Endothelial cell of umbilical vein (primary cell): ENCODE data around the gene MAT2B.

ENCODE experiments used
- CTCF ChIP-seq, 2 donors: IDR thresholded peaks; 1 replicate in 1 of 2; 2 replicates in 1 of 2; pipeline ENCODE4 v1.5.1; 2011; ENCODE audit warnings: low read length in 2 of 2, mild to moderate bottlenecking in 2 of 2, moderate library complexity in 2 of 2, control low read depth in 1 of 2, inconsistent platforms in 1 of 2, low read depth in 1 of 2; ENCODE audit not compliant: insufficient read depth in 1 of 2; ENCODE audit errors: extremely low read depth in 1 of 2
- EZH2 ChIP-seq: IDR thresholded peaks from 2 replicates; pipeline ENCODE4 v1.6.1; 2012; ENCODE audit warnings: borderline replicate concordance, low read depth, mild to moderate bottlenecking, moderate library complexity, low read length, inconsistent platforms; ENCODE audit not compliant: severe bottlenecking
- MAX ChIP-seq: IDR thresholded peaks from 2 replicates; pipeline ENCODE4 v1.6.1; 2011; ENCODE audit not compliant: insufficient read depth, insufficient read length
- MYC ChIP-seq: IDR thresholded peaks from one replicate; pipeline ENCODE4 v1.6.1; 2011; ENCODE audit warnings: mild to moderate bottlenecking, low read depth, low read length

GRCh38 chr5:163565492-163565891 is 60.1 kb downstream of the MAT2B start:
- no peak for TF ChIP-seq MYC
- no peak for TF ChIP-seq EZH2
- no peak for TF ChIP-seq CTCF (IDR thresholded peaks at IDR 0.05; ENCODE audit: extremely low read depth in 1 of 2, insufficient read depth in 1 of 2, low read depth in 1 of 2, low read length in 2 of 2)
- TF ChIP-seq MAX = no peak
